Activated CD8-positive, alpha-beta memory T cell treated with anti-CD3 and anti-CD28 coated beads, Interleukin-2, amount 50 U/mL, for 4 hours (primary cell): Measurements from ENCODE around the gene KSR2.
"Not testable (repeated sequence)": the region's sequence is repeated elsewhere in the genome, so short reads cannot be mapped to it uniquely, and the experiment has no call there.

Experiments
- DNase-seq: peaks from one replicate; pipeline ENCODE4 v3.0.0-alpha.2; 2020

The KSR2 gene

GRCh38 chr12:117742721-117743120 lies 226.1 kb downstream of the KSR2 start:
- no peak for DNase-seq

DNA sequence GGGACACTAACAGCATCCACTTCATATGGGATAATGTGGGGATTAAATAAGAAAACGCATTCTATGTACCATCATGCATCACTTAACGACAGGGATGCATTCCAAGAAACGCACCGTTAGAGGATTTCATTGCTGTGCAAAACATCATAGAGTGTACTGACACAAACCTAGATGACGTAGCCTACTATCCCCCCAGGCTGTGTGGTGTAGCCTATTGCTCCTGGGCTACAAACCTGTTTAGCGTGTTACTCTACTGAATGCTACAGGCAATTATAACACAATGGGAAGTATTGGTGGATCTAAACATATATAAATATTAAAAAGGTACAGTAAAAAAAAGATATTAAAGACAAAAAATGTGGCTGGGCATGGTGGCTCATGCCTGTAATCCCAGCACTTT lies 230.6 kb downstream of the KSR2 start:
- DNase-seq, result no peak

DNA sequence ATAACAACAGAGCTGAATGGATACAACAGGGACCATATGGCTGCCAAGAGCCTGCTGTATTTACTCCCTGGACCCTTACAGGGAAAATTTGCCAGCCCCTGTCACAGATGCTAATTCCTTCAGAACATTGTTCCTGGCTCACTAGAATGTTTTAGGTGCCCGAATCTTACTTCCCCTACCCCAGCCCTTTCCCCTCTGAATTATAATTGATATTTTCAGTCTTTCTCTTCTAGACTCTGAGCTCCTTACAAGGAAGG lies 235.3 kb downstream of the KSR2 start:
- no peak for DNase-seq

GRCh38 chr12:117732761-117733548 lies 235.8 kb downstream of the KSR2 start:
- no peak for DNase-seq

DNA sequence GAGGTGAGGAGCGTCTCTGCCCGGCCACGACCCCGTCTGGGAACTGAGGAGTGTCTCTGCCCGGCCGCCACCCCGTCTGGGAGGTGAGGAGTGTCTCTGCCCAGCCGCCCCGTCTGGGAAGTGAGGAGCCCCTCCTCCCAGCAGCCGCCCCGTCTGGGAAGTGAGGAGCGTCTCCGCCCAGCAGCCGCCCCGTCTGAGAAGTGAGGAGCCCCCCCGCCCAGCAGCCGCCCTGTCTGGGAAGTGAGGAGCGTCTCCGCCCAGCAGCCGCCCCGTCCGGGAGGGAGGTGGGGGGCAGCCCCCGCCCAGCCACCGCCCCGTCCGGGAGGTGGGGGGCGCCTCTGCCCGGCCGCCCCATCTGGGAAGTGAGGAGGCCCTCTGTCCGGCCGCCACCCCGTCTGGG lies 237.7 kb downstream of the KSR2 start:
- DNase-seq, result not testable (repeated sequence)

DNA sequence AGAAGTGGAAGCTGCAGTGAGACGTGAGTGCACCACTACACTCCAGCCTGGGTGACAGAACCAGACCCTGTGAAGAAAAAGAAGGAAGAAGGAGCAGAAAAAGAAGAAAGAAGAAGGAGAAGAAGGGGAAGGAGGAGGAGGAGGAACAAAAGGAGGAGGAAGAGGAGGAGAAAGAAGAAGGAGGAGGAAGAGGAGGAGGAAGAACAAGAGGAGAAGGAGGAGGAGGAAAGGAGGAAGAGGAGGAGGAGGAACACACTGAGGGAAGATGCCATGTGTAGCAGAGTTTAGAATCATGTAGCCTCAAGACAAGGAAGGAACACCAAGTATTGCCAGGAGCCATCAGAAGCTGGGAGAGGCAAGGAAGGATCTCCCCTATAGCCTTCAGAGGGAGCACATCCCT lies 241.5 kb downstream of the KSR2 start:
- no peak for DNase-seq

GRCh38 chr12:117724543-117724942 lies 244.2 kb downstream of the KSR2 start:
- DNase-seq, result no peak

- DNase-seq, result no peak
These were observed 250.2 kb downstream of the KSR2 start for GRCh38 chr12:117718559-117718958.

DNA sequence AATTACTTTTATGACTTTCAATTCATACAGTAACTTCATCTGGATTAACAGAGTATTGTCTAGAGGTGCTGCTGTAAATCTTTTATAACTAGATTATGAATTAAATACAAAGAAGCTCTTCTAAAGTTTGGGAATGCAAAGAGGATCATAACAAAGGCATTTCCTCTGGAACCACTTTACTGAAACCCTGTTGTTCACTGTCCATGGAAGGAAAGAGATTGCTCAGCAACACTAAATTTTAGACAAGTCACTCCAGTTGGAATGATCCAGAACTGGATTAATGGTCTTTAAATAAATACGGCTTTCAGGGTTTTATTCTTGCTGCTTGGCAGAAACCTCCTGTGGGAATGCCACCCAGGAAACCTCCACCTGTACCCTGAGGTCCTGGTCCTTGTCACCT lies 250.6 kb downstream of the KSR2 start:
- DNase-seq, result no peak

DNA sequence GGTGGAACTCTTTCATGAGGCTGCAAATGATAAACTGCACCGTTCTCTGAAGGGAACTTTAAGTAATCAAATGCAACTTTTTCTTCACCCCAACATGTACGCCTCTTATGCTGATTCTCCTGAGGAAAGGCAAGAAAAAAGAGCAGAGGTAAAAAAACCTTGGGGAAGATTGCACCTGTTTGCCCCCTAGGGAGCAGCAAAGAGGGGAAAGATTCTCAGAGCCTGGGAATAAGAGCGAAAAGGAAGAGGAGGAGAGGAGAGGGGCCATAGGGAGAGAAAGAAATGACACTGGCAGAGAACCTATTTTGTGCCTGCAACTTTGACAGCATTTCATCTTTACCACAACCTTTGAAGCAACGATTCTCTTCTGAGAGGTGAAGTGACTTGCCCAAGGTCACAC lies 254.6 kb downstream of the KSR2 start:
- no peak for DNase-seq

GRCh38 chr12:117710121-117710520 lies 258.7 kb downstream of the KSR2 start:
- DNase-seq, result no peak

- DNase-seq, result no peak
These were observed 260.9 kb downstream of the KSR2 start for GRCh38 chr12:117707861-117708260.

GRCh38 chr12:117703584-117703983 lies 265.2 kb downstream of the KSR2 start:
- DNase-seq, result no peak

DNA sequence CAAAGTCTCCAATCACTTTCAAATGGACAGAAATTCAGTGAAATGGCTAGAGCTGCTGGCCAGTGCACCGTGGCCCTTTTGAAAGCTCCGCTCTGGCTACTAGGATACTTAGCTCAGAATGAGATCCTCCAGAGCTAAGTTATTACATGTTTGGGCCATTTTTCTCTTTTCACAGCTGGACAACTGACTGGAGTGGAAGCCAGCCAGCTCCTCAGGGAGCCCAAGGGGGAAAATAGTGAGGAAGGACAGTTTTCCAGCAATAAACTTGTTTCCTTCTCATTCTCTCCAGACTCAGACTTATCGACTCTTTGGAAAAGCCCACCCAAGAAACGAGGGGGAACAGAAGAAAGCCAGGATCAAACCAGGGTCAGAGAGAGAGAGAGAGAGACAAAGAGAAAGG lies 266.0 kb downstream of the KSR2 start:
- no peak for DNase-seq

DNA sequence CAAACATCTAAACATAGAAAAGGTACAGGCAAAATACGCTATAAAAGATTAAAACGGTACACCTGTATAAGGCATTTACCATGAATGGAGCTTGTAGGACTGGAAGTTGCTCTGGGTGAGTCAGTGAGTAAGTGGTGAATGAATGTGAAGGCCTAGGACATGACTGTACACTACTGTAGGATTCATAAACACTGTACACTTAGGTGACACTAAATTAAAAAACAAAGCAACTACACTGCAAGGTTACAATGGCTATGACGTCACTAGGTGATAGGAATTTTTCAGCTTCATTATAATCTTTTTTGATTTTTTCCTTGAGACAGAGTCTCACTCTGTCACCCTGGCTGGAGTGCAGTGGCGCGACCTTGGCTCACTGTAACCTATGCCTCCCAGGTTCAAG lies 269.2 kb downstream of the KSR2 start:
- no peak for DNase-seq

DNA sequence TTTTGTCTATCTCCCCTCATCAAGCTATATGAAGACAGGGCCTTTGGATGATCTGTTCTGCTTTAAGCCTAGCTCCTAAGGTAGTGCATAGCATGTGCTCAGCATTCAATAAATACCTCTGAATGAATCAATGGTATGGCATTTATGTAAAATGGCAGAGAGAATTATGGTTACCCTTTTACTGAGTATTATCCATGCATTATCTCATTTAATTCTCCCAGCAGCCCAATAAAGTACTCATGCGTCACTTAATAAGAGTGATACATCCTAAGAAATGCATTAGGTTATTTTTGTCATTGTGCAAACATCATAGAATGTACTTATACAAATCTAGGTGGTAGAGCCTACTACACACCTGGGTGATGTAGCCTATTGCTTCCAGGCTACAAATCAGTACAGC lies 269.7 kb downstream of the KSR2 start:
- DNase-seq, result no peak

DNA sequence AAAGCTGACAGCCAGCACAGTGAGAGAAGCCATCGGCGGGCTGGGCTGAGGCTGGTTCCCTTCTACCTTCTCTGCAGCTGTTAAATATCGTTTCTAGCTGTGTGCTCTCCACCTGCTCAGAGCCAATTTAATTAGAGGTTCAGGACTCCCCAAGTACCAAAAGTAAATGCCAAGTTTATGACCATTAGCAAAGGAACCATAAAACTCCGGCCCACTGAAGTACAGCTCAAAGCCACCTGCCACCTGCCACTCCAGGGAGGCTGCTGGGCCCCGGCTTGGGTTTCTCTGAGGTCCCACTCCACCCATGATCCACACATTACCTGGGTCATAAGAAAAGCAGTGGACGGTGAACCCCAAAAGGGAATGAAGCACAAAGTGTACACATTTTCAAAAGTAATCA lies 272.8 kb downstream of the KSR2 start:
- no peak for DNase-seq

GRCh38 chr12:117692512-117692911 lies 276.3 kb downstream of the KSR2 start:
- DNase-seq, result no peak

GRCh38 chr12:117689857-117690256 lies 278.9 kb downstream of the KSR2 start:
- no peak for DNase-seq

- no peak for DNase-seq
These were observed 280.3 kb downstream of the KSR2 start for GRCh38 chr12:117688446-117688845.

DNA sequence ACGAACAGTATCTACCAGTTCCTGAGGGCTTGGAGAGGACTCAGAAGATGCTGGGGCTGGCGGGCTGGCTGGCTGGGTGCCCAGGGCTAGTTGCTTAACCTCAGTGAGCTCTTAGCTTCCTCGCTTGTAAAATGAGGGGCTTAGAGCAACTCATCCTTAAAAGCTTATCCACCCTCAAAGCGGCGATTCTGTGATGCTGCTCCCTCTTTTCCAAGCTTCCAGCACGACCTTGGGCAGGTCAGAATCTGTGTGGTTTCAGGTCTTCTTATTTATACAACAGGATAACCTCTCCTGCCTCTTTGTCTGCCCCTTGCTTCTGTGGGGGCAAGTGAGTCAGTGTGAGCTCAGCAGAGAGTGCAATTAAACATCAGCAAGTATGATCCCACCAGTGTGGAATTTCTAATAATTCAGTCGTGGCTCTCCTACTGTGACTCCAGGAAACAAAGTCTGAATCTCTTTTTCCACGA lies 281.8 kb downstream of the KSR2 start:
- no peak for DNase-seq

GRCh38 chr12:117686210-117686609 lies 282.6 kb downstream of the KSR2 start:
- no peak for DNase-seq

DNA sequence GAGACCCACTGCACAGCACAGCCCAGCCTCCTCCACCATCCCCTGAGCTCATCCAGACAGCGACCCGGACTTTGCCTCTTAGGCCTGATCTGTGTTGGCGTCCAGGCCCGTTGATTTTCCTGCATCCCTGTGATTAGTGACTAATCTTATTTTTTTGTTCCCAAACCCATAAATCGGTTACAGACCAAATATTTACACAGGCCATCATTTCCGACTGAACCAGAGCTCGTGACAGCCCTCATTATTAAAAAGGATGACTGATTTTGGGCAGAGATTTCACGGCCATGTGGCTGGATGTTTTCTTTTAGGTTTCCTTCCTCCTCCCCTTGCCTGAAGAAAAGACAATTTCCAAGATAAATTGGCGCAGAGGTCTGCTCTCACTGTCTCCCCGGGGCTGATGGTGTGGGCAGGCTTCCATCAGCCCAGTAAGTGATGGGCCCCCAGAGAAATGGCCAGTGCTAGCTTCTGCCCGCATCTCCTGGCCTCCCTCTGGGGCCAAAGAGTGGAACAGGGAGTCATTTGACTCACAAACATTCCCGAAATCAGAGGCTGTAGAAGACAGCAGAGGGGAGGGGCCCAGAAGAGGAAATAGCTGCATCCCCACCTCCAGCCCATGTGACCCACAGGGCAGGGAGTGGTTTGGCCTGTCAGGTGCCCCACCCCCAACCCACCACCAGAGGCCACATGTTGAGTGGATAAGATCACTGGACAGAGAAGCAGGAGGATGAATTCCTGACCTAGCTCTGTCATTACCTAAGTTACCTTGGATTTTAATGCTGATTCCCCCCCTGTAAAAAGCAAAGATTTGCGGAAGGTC lies 283.5 kb downstream of the KSR2 start:
- no peak for DNase-seq

- DNase-seq, result no peak
These were observed 284.3 kb downstream of the KSR2 start for GRCh38 chr12:117684471-117684870.

DNA sequence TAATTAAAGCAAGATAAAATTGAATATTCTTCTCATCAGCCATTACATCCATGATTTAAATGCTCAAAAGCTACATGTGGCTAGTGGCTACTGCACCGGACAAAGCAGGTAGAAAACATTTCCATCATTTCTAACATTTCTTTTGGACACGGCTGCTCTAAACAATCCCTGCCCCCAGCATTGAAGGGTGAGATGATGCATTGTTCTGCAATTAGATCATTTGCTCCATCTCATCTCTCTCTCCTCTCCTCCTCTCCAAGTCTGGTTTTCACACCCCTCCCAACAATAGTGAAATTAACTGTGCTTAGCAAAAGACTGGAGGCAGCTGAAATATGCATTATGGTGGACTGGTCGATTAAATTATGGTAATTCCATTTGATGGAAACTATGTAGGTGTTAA lies 288.5 kb downstream of the KSR2 start:
- DNase-seq, result no peak
